Femur (tissue), 1 donor: Measurements from ENCODE around the gene GPSM3.
"Not testable (repeated sequence)": the region's sequence is repeated elsewhere in the genome, so short reads cannot be mapped to it uniquely, and the experiment has no call there.

Experiments used
- DNase-seq: peaks from one replicate; pipeline ENCODE4 v3.0.0-alpha.2; 2017

Gene GPSM3

GRCh38 chr6:32186151-32186840 is 6.1 kb downstream of the GPSM3 start:
- not testable (repeated sequence) for DNase-seq

GRCh38 chr6:32185681-32186131 is 6.7 kb downstream of the GPSM3 start:
- DNase-seq = peak; percentile 82

GRCh38 chr6:32184084-32184640 is 8.3 kb downstream of the GPSM3 start, which contains the start of gene AGER:
Gene AGER (minus strand): TSS chr6:32184253. CDS start chr6:32184222, 31 bp downstream.
- no peak for DNase-seq

- DNase-seq = no peak
These were observed 8.9 kb downstream of the GPSM3 start for GRCh38 chr6:32183483-32184083.

GRCh38 chr6:32183030-32183429 is 9.4 kb downstream of the GPSM3 start:
- no peak for DNase-seq

- DNase-seq = no peak
These were observed 9.9 kb downstream of the GPSM3 start for GRCh38 chr6:32182555-32182981.

- DNase-seq = no peak
These were observed 10.4 kb downstream of the GPSM3 start for GRCh38 chr6:32181915-32182529.

- DNase-seq = no peak
These were observed 11.2 kb downstream of the GPSM3 start for GRCh38 chr6:32181148-32181702.

GRCh38 chr6:32179766-32180405 is 12.6 kb downstream of the GPSM3 start:
- DNase-seq = no peak

- DNase-seq = no peak
These were observed 13.6 kb downstream of the GPSM3 start for GRCh38 chr6:32178547-32179440.

GRCh38 chr6:32177788-32178546 is 14.5 kb downstream of the GPSM3 start, which contains the start of gene RNF5:
Gene RNF5 (plus strand): TSS chr6:32178405. CDS start chr6:32178512, 107 bp downstream.
- peak; percentile 99 for DNase-seq

- DNase-seq = no peak
These were observed 15.2 kb downstream of the GPSM3 start for GRCh38 chr6:32177183-32177787.

- DNase-seq = peak; percentile 15
These were observed 15.8 kb downstream of the GPSM3 start for GRCh38 chr6:32176476-32177182.

GRCh38 chr6:32175711-32176475 is 16.6 kb downstream of the GPSM3 start, which contains the start of gene AGPAT1:
Gene AGPAT1 (minus strand): TSS chr6:32176084. CDS start chr6:32171496, 4,588 bp downstream.
- peak; percentile 99 for DNase-seq

GRCh38 chr6:32175322-32175710 is 17.1 kb downstream of the GPSM3 start:
- DNase-seq = no peak

GRCh38 chr6:32174416-32174815 is 18.0 kb downstream of the GPSM3 start:
- no peak for DNase-seq

GRCh38 chr6:32173051-32173727 is 19.3 kb downstream of the GPSM3 start:
- DNase-seq = no peak

- no peak for DNase-seq
These were observed 21.2 kb downstream of the GPSM3 start for GRCh38 chr6:32171234-32171633.
